Gastroesophageal sphincter (tissue), 4 donors: ENCODE measurements around the gene SLC35F3. TPM values are rescaled to one million over a fixed set of nuclear protein-coding genes. Genes with fewer than 3 reads are reported as not detected.

Source experiments
- ATAC-seq: fragments of 150-250 bp; one replicate; pipeline ENCODE4 v1.9.1; 2016; ENCODE audit warnings: mild to moderate bottlenecking, moderate library complexity
- H3K27ac ChIP-seq, 4 donors: fragments of 200-600 bp; sonication (generic) in 3 of 4; 1 replicate in 3 of 4; 2 replicates in 1 of 4; pipeline ENCODE4 v1.5.1; 2016 to 2019
- H3K27me3 ChIP-seq: fragments of 200-600 bp; sonication (generic); one replicate; pipeline ENCODE4 v1.5.1; 2019
- H3K36me3 ChIP-seq, 2 donors: fragments of 200-600 bp; sonication (generic); one replicate each; pipeline ENCODE4 v1.5.1; 2019; ENCODE audit warnings: control low read depth in 1 of 2
- H3K4me1 ChIP-seq, 3 donors: fragments of 200-600 bp; sonication (generic); 1 replicate in 2 of 3; 2 replicates in 1 of 3; pipeline ENCODE4 v1.5.1; 2016 to 2019; ENCODE audit warnings: control low read depth in 2 of 3
- H3K4me3 ChIP-seq, 2 donors: fragments of 200-600 bp; sonication (generic); one replicate each; pipeline ENCODE4 v1.5.1; 2019; ENCODE audit warnings: mild to moderate bottlenecking in 1 of 2, moderate library complexity in 1 of 2
- H3K9me3 ChIP-seq, 3 donors: fragments of 200-600 bp; sonication (generic); one replicate each; pipeline ENCODE4 v1.5.1; 2017 to 2019; ENCODE audit warnings: control low read depth in 2 of 3
- CTCF ChIP-seq, 4 experiments: fragments of 200-600 bp in 2 of 4; fragments of 450-650 bp in 2 of 4; sonication (generic) in 1 of 4; IDR thresholded peaks; one replicate each; pipeline ENCODE4 v1.5.1; 2017 to 2019; ENCODE audit warnings: antibody characterized with exemption in 4 of 4, mild to moderate bottlenecking in 2 of 4, moderate library complexity in 2 of 4
- EP300 ChIP-seq: sonication (generic); formaldehyde crosslinking; IDR thresholded peaks from one replicate; pipeline ENCODE4 v1.6.1; 2017; ENCODE audit warnings: antibody characterized with exemption, mild to moderate bottlenecking
- POLR2A ChIP-seq, 2 donors: fragments of 450-650 bp; IDR thresholded peaks; one replicate each; pipeline ENCODE4 v1.6.1; 2017; ENCODE audit warnings: antibody characterized with exemption in 2 of 2, mild to moderate bottlenecking in 2 of 2, moderate library complexity in 1 of 2
- POLR2AphosphoS5 ChIP-seq: sonication (generic); formaldehyde crosslinking; IDR thresholded peaks from one replicate; pipeline ENCODE4 v1.6.1; 2017; ENCODE audit warnings: antibody characterized with exemption
- WGBS, 2 donors: methylation state at CpG; one replicate each; pipeline ENCODE4 v1.1.5; 2018; ENCODE audit warnings: low coverage in 1 of 2; 5-methylcytosine and 5-hydroxymethylcytosine counted together
- total RNA-seq, 4 donors: library from RNA; depleted of rRNA; stranded (reverse); fragments of >200 nt; gene quantifications; one replicate each; pipeline ENCODE4 v1.1.0, GENCODE V29; 2016

SLC35F3 gene
- total RNA-seq, 4 donors from 2014 or later = 0.16 to 0.62 (median 0.54) TPM; not detected in 1

GRCh38 chr1:234094172-234094571 lies 189.7 kb downstream of the SLC35F3 start:
- no peaks in the 10 kb centered on the region for H3K36me3 ChIP-seq
- TF ChIP-seq EP300 = no peak
- no peak for TF ChIP-seq POLR2A (IDR thresholded peaks at IDR 0.05)
- no peaks in the 10 kb centered on the region for H3K4me1 ChIP-seq
- 19 to 27% methylated on average over 1 of the region's 1 CpG for WGBS, 2 donors
- H3K4me3 ChIP-seq = no peak overlapping the region
- H3K27me3 ChIP-seq = peaks cover 35% of the 10 kb centered on the region
- no peak for ATAC-seq
- peaks cover 0 to 8% (median 0%) of the 10 kb centered on the region in 3 donors for H3K9me3 ChIP-seq
- no peak overlapping the region for H3K27ac ChIP-seq

- ATAC-seq = no peak
- Histone ChIP-seq H3K4me3 (no peak overlapping the region), H3K36me3 (no peaks in the 10 kb centered on the region), H3K27me3 (peaks cover 44% of the 10 kb centered on the region), H3K9me3 (no peaks in the 10 kb centered on the region), H3K4me1 (no peaks in the 10 kb centered on the region), H3K27ac (no peak overlapping the region)
- 11 to 15% methylated on average over 5 to 7 of the region's 7 CpGs for WGBS, 2 donors
- TF ChIP-seq EP300 (no peak), POLR2AphosphoS5 (no peak), POLR2A (IDR thresholded peaks at IDR 0.05) (no peak), CTCF (IDR thresholded peaks at IDR 0.05) (no peak)
Observed at GRCh38 chr1:234096161-234096770, 191.8 kb downstream of the SLC35F3 start.

- H3K36me3 ChIP-seq = no peaks in the 10 kb centered on the region
- no peaks in the 10 kb centered on the region for H3K4me1 ChIP-seq
- TF ChIP-seq POLR2AphosphoS5 (no peak), EP300 (no peak), CTCF (IDR thresholded peaks at IDR 0.05) (no peak), POLR2A (IDR thresholded peaks at IDR 0.05) (no peak)
- peaks cover 37% of the 10 kb centered on the region for H3K27me3 ChIP-seq
- H3K4me3 ChIP-seq = no peak overlapping the region
- WGBS, 2 donors = 16 to 22% methylated on average over 3 to 8 of the region's 8 CpGs
- H3K27ac ChIP-seq = no peak overlapping the region
- H3K9me3 ChIP-seq = peaks cover 0 to 7% (median 0%) of the 10 kb centered on the region in 3 donors
- ATAC-seq = no peak
Observed at GRCh38 chr1:234102583-234102982, 198.1 kb downstream of the SLC35F3 start.

- Histone ChIP-seq H3K36me3 (no peaks in the 10 kb centered on the region), H3K27ac (no peak overlapping the region), H3K4me3 (no peak overlapping the region), H3K9me3 (peaks cover 0 to 7% (median 0%) of the 10 kb centered on the region in 3 donors), H3K27me3 (peaks cover 31% of the 10 kb centered on the region), H3K4me1 (no peaks in the 10 kb centered on the region)
- TF ChIP-seq POLR2A (IDR thresholded peaks at IDR 0.05) = no peak
- TF ChIP-seq POLR2AphosphoS5 = no peak
- TF ChIP-seq EP300 = no peak
- TF ChIP-seq CTCF (IDR thresholded peaks at IDR 0.05) = no peak
- ATAC-seq = no peak
- 54% methylated on average over 3 of the region's 3 CpGs; no CpG with 5 or more reads in 1 of the 2 donors for WGBS, 2 donors
Observed at GRCh38 chr1:234103198-234103597, 198.7 kb downstream of the SLC35F3 start.

- Histone ChIP-seq H3K27me3 (peaks cover 20% of the 10 kb centered on the region), H3K36me3 (no peaks in the 10 kb centered on the region), H3K9me3 (peaks cover 0 to 7% (median 0%) of the 10 kb centered on the region in 3 donors), H3K27ac (no peak overlapping the region), H3K4me1 (no peaks in the 10 kb centered on the region), H3K4me3 (no peak overlapping the region)
- WGBS, 2 donors = 83 to 100% methylated on average over 2 of the region's 2 CpGs
- TF ChIP-seq POLR2AphosphoS5 = no peak
- TF ChIP-seq EP300 = no peak
- no peak for TF ChIP-seq POLR2A (IDR thresholded peaks at IDR 0.05)
- TF ChIP-seq CTCF (IDR thresholded peaks at IDR 0.05) = no peak
- no peak for ATAC-seq
Observed at GRCh38 chr1:234106032-234106431, 201.6 kb downstream of the SLC35F3 start.
